EL (cell line): ENCODE data around the gene IL37.
"Not testable (repeated sequence)": the region's sequence is repeated elsewhere in the genome, so short reads cannot be mapped to it uniquely, and the experiment has no call there.

Experiments
- DNase-seq: peaks from one replicate; pipeline ENCODE4 v3.0.0-alpha.2; 2016

Gene IL37

GRCh38 chr2:112891385-112891831 is 19.6 kb upstream of the IL37 start:
- DNase-seq: no peak

- no peak for DNase-seq
Observed at GRCh38 chr2:112893752-112894151, 17.2 kb upstream of the IL37 start.

GRCh38 chr2:112896909-112897623 is 13.9 kb upstream of the IL37 start:
- DNase-seq: no peak

GRCh38 chr2:112897624-112897978 is 13.4 kb upstream of the IL37 start:
- no peak for DNase-seq

GRCh38 chr2:112901431-112902065 is 9.4 kb upstream of the IL37 start:
- not testable (repeated sequence) for DNase-seq

GRCh38 chr2:112902816-112903215 is 8.1 kb upstream of the IL37 start:
- DNase-seq: no peak

GRCh38 chr2:112904883-112905282 is 6.1 kb upstream of the IL37 start:
- DNase-seq: no peak

GRCh38 chr2:112906276-112906675 is 4.7 kb upstream of the IL37 start:
- DNase-seq: no peak

- DNase-seq: no peak
Observed at GRCh38 chr2:112907001-112907949, 3.7 kb upstream of the IL37 start.

GRCh38 chr2:112908559-112908958 is 2.4 kb upstream of the IL37 start:
- not testable (repeated sequence) for DNase-seq

- DNase-seq: no peak
Observed at GRCh38 chr2:112910219-112910618, 746 bp upstream of the IL37 start.

GRCh38 chr2:112912403-112912802 is 1.4 kb downstream of the IL37 start:
- no peak for DNase-seq

- no peak for DNase-seq
Observed at GRCh38 chr2:112915300-112916144, 4.6 kb downstream of the IL37 start.

- DNase-seq: no peak
Observed at GRCh38 chr2:112916145-112916571, 5.2 kb downstream of the IL37 start.

GRCh38 chr2:112916625-112917247 is 5.8 kb downstream of the IL37 start:
- no peak for DNase-seq

- DNase-seq: no peak
Observed at GRCh38 chr2:112917856-112918255, 6.9 kb downstream of the IL37 start.

- DNase-seq: no peak
Observed at GRCh38 chr2:112918256-112918655, 7.3 kb downstream of the IL37 start.

- DNase-seq: no peak
Observed at GRCh38 chr2:112919086-112919485, 8.1 kb downstream of the IL37 start.

- DNase-seq: peak; percentile 58
Observed at GRCh38 chr2:112920923-112921532, 10.1 kb downstream of the IL37 start.

GRCh38 chr2:112921982-112922381 is 11.0 kb downstream of the IL37 start:
- no peak for DNase-seq

GRCh38 chr2:112923237-112923966 is 12.4 kb downstream of the IL37 start:
- DNase-seq: no peak
